Transverse colon (tissue), 4 donors: ENCODE measurements around the gene RAB3C. TPM values are rescaled to one million over a fixed set of nuclear protein-coding genes. Genes with fewer than 3 reads are reported as not detected.

ENCODE experiments used
- DNase-seq: peaks from one replicate; pipeline ENCODE4 v3.0.0-alpha.2; 2019
- H3K27ac ChIP-seq, 4 donors: fragments of 200-600 bp; sonication (generic); 2 replicates each; pipeline ENCODE4 v1.5.1; 2016 to 2018; ENCODE audit warnings: inconsistent platforms in 4 of 4
- H3K27me3 ChIP-seq: fragments of 200-600 bp; sonication (generic); 2 replicates; pipeline ENCODE4 v1.5.1; 2017; ENCODE audit warnings: inconsistent platforms
- H3K36me3 ChIP-seq, 4 donors: fragments of 200-600 bp; sonication (generic); 2 replicates each; pipeline ENCODE4 v1.5.1; 2017 to 2019; ENCODE audit warnings: inconsistent platforms in 4 of 4
- H3K4me1 ChIP-seq, 4 donors: fragments of 200-600 bp; sonication (generic); 2 replicates each; pipeline ENCODE4 v1.5.1; 2017 to 2020; ENCODE audit warnings: inconsistent platforms in 4 of 4
- H3K4me3 ChIP-seq, 4 donors: fragments of 200-600 bp; sonication (generic); 1 replicate in 1 of 4; 2 replicates in 3 of 4; pipeline versions ENCODE4 v1.5.1 to v1.6.1; 2017 to 2019; ENCODE audit warnings: inconsistent platforms in 4 of 4
- H3K9me3 ChIP-seq, 2 donors: fragments of 200-600 bp; sonication (generic); 2 replicates each; pipeline ENCODE4 v1.5.1; 2017 to 2019; ENCODE audit warnings: inconsistent platforms in 2 of 2
- CTCF ChIP-seq, 5 experiments: fragments of 200-600 bp in 3 of 5; fragments of 450-650 bp in 2 of 5; sonication (generic) in 3 of 5; IDR thresholded peaks; 1 replicate in 2 of 5; 2 replicates in 3 of 5; pipeline ENCODE4 v1.5.1; 2016 to 2017; ENCODE audit warnings: antibody characterized with exemption in 5 of 5, inconsistent platforms in 3 of 5, mild to moderate bottlenecking in 2 of 5, moderate library complexity in 1 of 5
- EP300 ChIP-seq: sonication (generic); formaldehyde crosslinking; IDR thresholded peaks from one replicate; pipeline ENCODE4 v1.6.1; 2017; ENCODE audit warnings: antibody characterized with exemption, low read depth
- POLR2A ChIP-seq: fragments of 450-650 bp; IDR thresholded peaks from one replicate; pipeline ENCODE4 v1.6.1; 2016; ENCODE audit warnings: antibody characterized with exemption, mild to moderate bottlenecking, moderate library complexity
- POLR2AphosphoS5 ChIP-seq, 3 donors: sonication (generic); formaldehyde crosslinking; IDR thresholded peaks; one replicate each; pipeline ENCODE4 v1.6.1; 2016; ENCODE audit warnings: antibody characterized with exemption in 3 of 3
- WGBS, 2 donors: methylation state at CpG; one replicate each; pipeline ENCODE4 v1.1.5; 2018; ENCODE audit warnings: low coverage in 1 of 2; 5-methylcytosine and 5-hydroxymethylcytosine counted together
- in situ Hi-C, 4 donors: fragments of 200-750 bp; cut with MboI; loops; one replicate each; pipeline versions ENCODE4 v1.15.0 to v1.15.1; 2017; ENCODE audit warnings: low sequenced_read_pairs in 3 of 4, low pct_ligation_motif_present in 1 of 4, low pct_unique_long_range_greater_than_20kb in 1 of 4
- intact Hi-C: fragments of 100-400 bp; cut with DNase I; formaldehyde crosslinking; loops from one replicate; pipeline ENCODE4 v1.15.1; 2023; ENCODE audit warnings: low total_unique reads
- total RNA-seq, 4 donors: library from RNA; depleted of rRNA; stranded (reverse); fragments of >200 nt; gene quantifications; one replicate each; pipeline ENCODE4 v1.1.0, GENCODE V29; 2016

Gene RAB3C
- total RNA-seq, 4 donors from 2014 or later = 0.20 to 0.75 (median 0.51) TPM

GRCh38 chr5:58902765-58903164 is 319.9 kb downstream of the RAB3C start:
- no peaks in the 10 kb centered on the region for H3K9me3 ChIP-seq
- no peaks in the 10 kb centered on the region for H3K4me1 ChIP-seq
- DNase-seq = no peak
- no peak overlapping the region for H3K27ac ChIP-seq
- 90 to 91% methylated on average over 2 of the region's 2 CpGs for WGBS, 2 donors
- intact Hi-C loops (no loop called here), in situ Hi-C loops (loop anchor here in 1 of 4 donors (25.0 kb wide), 1 partner anchor 460 kb away; no protein-coding TSS in a partner anchor)
- H3K36me3 ChIP-seq = no peaks in the 10 kb centered on the region
- H3K27me3 ChIP-seq = no peaks in the 10 kb centered on the region
- TF ChIP-seq EP300 (no peak), CTCF (IDR thresholded peaks at IDR 0.05) (no peak), POLR2AphosphoS5 (IDR thresholded peaks at IDR 0.05) (no peak), POLR2A (no peak)
- H3K4me3 ChIP-seq = no peak overlapping the region

DNA sequence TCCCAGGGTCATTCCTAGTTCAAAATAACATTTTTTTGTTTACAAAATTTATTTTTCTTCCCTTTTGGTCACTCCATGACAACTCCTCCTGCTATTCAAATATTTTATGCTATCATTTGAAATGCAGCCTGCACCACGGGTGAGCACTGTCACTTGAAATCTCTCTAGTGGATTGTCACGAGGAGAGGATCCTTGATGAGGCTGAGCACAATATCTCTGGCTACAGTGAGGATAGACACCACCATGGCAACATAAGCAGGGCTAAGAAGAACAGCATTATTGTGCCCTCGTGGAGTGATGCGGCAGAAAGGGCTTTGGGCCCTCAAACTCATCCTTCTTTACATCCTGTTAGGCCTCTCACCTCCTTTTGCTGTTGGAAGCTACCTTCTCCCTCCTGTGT is 321.9 kb downstream of the RAB3C start:
- WGBS, 2 donors = 77 to 79% methylated on average over 4 of the region's 4 CpGs
- DNase-seq = no peak
- Histone ChIP-seq H3K27me3 (no peaks in the 10 kb centered on the region), H3K4me1 (no peaks in the 10 kb centered on the region), H3K27ac (no peak overlapping the region), H3K4me3 (no peak overlapping the region), H3K9me3 (no peaks in the 10 kb centered on the region), H3K36me3 (no peaks in the 10 kb centered on the region)
- intact Hi-C loops (no loop called here), in situ Hi-C loops (loop anchor here in 1 of 4 donors (25.0 kb wide), 1 partner anchor 458 kb away; no protein-coding TSS in a partner anchor)
- TF ChIP-seq POLR2AphosphoS5 (IDR thresholded peaks at IDR 0.05) (no peak), CTCF (IDR thresholded peaks at IDR 0.05) (no peak), POLR2A (no peak), EP300 (no peak)

- Histone ChIP-seq H3K27ac (no peak overlapping the region), H3K36me3 (no peaks in the 10 kb centered on the region), H3K4me1 (no peaks in the 10 kb centered on the region), H3K27me3 (no peaks in the 10 kb centered on the region), H3K9me3 (no peaks in the 10 kb centered on the region), H3K4me3 (no peak overlapping the region)
- TF ChIP-seq POLR2A (no peak), EP300 (no peak)
- no peak for DNase-seq
- intact Hi-C loops = no loop called here
- in situ Hi-C loops = loop anchor here in 1 of 4 donors (25.0 kb wide), 1 partner anchor 456 kb away; no protein-coding TSS in a partner anchor
Observed at GRCh38 chr5:58905944-58906343, 323.1 kb downstream of the RAB3C start.

Other genes with a start within 250 kb of the RAB3C start
- 10 to 100 TPM in 3 of 4 donors, 1 to 10 TPM in 1; 6.0 to 78.6 (median 40.6) TPM for gene PLK2, start 123.0 kb upstream of the RAB3C start, total RNA-seq
- 1 to 10 TPM in 1 of 4 donors, not detected in 3; 3.8 TPM for gene GAPT, start 91.6 kb upstream of the RAB3C start, total RNA-seq